Neural progenitor cell (in vitro differentiated cells): ENCODE data around the gene SLC18A3. TPM values are rescaled to one million over a fixed set of nuclear protein-coding genes. Genes with fewer than 3 reads are reported as not detected.

Experiments
- DNase-seq: peaks from one replicate; pipeline ENCODE4 v3.0.0-alpha.2; 2016; ENCODE audit warnings: low spot score
- H2AFZ ChIP-seq: fragments of 200-600 bp; sonication (generic); replicated peaks from 2 replicates; pipeline ENCODE4 v1.6.1; 2016; ENCODE audit warnings: antibody characterized with exemption
- H3F3A ChIP-seq: fragments of 200-600 bp; sonication (generic); 2 replicates; pipeline ENCODE4 v1.6.1; 2016; ENCODE audit warnings: antibody characterized with exemption, low read depth
- H3K27ac ChIP-seq: fragments of 200-600 bp; sonication (generic); 2 replicates; pipeline ENCODE4 v1.5.1; 2016; ENCODE audit warnings: mild to moderate bottlenecking
- H3K27me3 ChIP-seq: fragments of 200-600 bp; sonication (generic); 2 replicates; pipeline ENCODE4 v1.6.1; 2016; ENCODE audit warnings: mild to moderate bottlenecking, moderate library complexity
- H3K36me3 ChIP-seq: fragments of 200-600 bp; sonication (generic); 2 replicates; pipeline ENCODE4 v1.5.1; 2016
- H3K4me1 ChIP-seq: fragments of 200-600 bp; sonication (generic); 2 replicates; pipeline ENCODE4 v1.6.1; 2016; ENCODE audit warnings: mixed run types
- H3K4me2 ChIP-seq: fragments of 200-600 bp; sonication (generic); 2 replicates; pipeline ENCODE4 v1.6.1; 2016
- H3K4me3 ChIP-seq: fragments of 200-600 bp; sonication (generic); 2 replicates; pipeline ENCODE4 v1.5.1; 2016
- H3K79me2 ChIP-seq: fragments of 200-600 bp; sonication (generic); 2 replicates; pipeline ENCODE4 v1.6.1; 2016; ENCODE audit warnings: low read depth
- H3K9ac ChIP-seq: fragments of 200-600 bp; sonication (generic); 2 replicates; pipeline ENCODE4 v1.6.1; 2016
- H3K9me3 ChIP-seq: fragments of 200-600 bp; sonication (generic); 2 replicates; pipeline ENCODE4 v1.5.1; 2016; ENCODE audit warnings: low read depth
- H4K20me1 ChIP-seq: fragments of 200-600 bp; sonication (generic); 2 replicates; pipeline ENCODE4 v1.6.1; 2016; ENCODE audit warnings: low read depth
- H3K27ac Mint-ChIP-seq: 3 replicates; pipeline ENCODE4 v1.8.0; 2021; ENCODE audit warnings: mixed read lengths
- H3K27me3 Mint-ChIP-seq: 2 replicates; pipeline ENCODE4 v1.8.0; 2022; ENCODE audit warnings: low read depth, mild to moderate bottlenecking, inconsistent platforms, moderate library complexity, mixed read lengths; ENCODE audit not compliant: insufficient read depth
- H3K36me3 Mint-ChIP-seq: 3 replicates; pipeline ENCODE4 v1.8.0; 2021; ENCODE audit warnings: mixed read lengths
- H3K4me1 Mint-ChIP-seq: 3 replicates; pipeline ENCODE4 v1.8.0; 2021; ENCODE audit warnings: mixed read lengths
- H3K4me3 Mint-ChIP-seq: 3 replicates; pipeline ENCODE4 v1.8.0; 2021; ENCODE audit warnings: mild to moderate bottlenecking, moderate library complexity, mixed read lengths
- H3K9me3 Mint-ChIP-seq: 3 replicates; pipeline ENCODE4 v1.8.0; 2020; ENCODE audit warnings: mixed read lengths
- EZH2 ChIP-seq: fragments of 200-600 bp; sonication (generic); IDR thresholded peaks from 2 replicates; pipeline ENCODE4 v1.6.1; 2017; ENCODE audit warnings: antibody characterized with exemption, mild to moderate bottlenecking, moderate library complexity
- EZH2phosphoT487 ChIP-seq: fragments of 200-600 bp; sonication (generic); IDR thresholded peaks from 2 replicates; pipeline ENCODE4 v1.6.1; 2017; ENCODE audit warnings: antibody characterized with exemption
- total RNA-seq: library from RNA; depleted of rRNA; stranded (reverse); fragments of >200 nt; gene quantifications from 2 replicates; pipeline ENCODE4 v1.2.3, GENCODE V29; 2015; ENCODE audit warnings: low replicate concordance
- TF ChIP-seq, protein P1 (sequence below): fragments of 200-600 bp; sonication (generic); IDR thresholded peaks from 2 replicates; pipeline ENCODE4 v1.5.1; 2017; ENCODE audit warnings: antibody characterized with exemption, mild to moderate bottlenecking

The SLC18A3 gene
- total RNA-seq, 1 donor from 2014 or later: not detected

DNA sequence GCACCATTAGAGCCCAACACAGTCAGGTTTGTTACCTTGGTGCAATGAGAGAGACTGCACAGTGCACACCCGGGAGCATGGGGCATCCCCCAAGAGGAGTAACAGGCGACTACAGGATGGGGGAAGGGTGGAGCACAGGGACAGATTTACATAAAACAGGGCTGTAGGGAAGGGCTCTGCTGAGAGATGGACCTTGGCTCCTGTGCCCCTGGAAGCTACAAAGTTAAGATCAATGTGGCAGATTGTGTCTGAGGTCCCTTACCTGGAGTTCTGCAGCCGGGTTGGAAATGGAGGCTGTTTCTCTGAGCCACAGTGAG lies 13.7 kb upstream of the SLC18A3 start:
- Mint-ChIP-seq H3K27me3 (peaks cover 14% of the 10 kb centered on the region), H3K4me1 (peaks cover 5% of the 10 kb centered on the region), H3K36me3 (no peaks in the 10 kb centered on the region), H3K4me3 (peak overlapping the region; percentile 10), H3K9me3 (no peaks in the 10 kb centered on the region), H3K27ac (no peak overlapping the region)
- Histone ChIP-seq H3F3A (no peaks in the 10 kb centered on the region), H3K9me3 (no peaks in the 10 kb centered on the region), H3K4me3 (no peak overlapping the region), H3K79me2 (no peaks in the 10 kb centered on the region), H2AFZ (no peak overlapping the region), H3K27ac (no peak overlapping the region), H3K4me2 (no peak overlapping the region), H3K4me1 (no peaks in the 10 kb centered on the region), H3K36me3 (no peaks in the 10 kb centered on the region), H3K27me3 (no peaks in the 10 kb centered on the region), H3K9ac (no peak overlapping the region), H4K20me1 (no peaks in the 10 kb centered on the region)
- no peak for DNase-seq
- TF ChIP-seq, protein P1, sequence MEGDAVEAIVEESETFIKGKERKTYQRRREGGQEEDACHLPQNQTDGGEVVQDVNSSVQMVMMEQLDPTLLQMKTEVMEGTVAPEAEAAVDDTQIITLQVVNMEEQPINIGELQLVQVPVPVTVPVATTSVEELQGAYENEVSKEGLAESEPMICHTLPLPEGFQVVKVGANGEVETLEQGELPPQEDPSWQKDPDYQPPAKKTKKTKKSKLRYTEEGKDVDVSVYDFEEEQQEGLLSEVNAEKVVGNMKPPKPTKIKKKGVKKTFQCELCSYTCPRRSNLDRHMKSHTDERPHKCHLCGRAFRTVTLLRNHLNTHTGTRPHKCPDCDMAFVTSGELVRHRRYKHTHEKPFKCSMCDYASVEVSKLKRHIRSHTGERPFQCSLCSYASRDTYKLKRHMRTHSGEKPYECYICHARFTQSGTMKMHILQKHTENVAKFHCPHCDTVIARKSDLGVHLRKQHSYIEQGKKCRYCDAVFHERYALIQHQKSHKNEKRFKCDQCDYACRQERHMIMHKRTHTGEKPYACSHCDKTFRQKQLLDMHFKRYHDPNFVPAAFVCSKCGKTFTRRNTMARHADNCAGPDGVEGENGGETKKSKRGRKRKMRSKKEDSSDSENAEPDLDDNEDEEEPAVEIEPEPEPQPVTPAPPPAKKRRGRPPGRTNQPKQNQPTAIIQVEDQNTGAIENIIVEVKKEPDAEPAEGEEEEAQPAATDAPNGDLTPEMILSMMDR: no peak
- no peak for TF ChIP-seq EZH2phosphoT487
- TF ChIP-seq EZH2: no peak

DNA sequence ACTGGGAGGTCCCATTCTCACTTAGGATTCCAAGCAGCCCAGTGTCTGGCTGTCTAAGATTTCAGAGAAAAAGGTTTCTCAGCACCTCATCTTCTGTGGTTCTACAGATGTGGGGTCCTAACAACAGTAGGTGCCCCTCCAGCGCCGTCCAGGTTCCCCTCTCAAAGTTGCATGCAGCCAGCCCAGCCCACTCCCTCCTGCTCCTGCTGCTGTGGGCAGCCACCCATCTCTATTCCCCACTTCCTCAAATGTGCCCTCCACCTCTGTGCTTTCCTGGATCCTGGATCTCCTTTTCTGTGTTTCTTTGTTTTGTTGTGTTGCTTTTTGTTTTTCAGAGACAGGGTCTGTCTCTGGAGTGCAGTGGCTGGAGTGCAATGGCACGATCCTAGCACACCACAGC lies 13.3 kb upstream of the SLC18A3 start:
- Histone ChIP-seq H3K4me2 (no peak overlapping the region), H3K9ac (no peak overlapping the region), H3K27me3 (peaks cover under 1% of the 10 kb centered on the region), H3K79me2 (no peaks in the 10 kb centered on the region), H4K20me1 (no peaks in the 10 kb centered on the region), H3K4me3 (no peak overlapping the region), H2AFZ (no peak overlapping the region), H3K4me1 (no peaks in the 10 kb centered on the region), H3K36me3 (no peaks in the 10 kb centered on the region), H3F3A (no peaks in the 10 kb centered on the region), H3K27ac (no peak overlapping the region), H3K9me3 (no peaks in the 10 kb centered on the region)
- Mint-ChIP-seq H3K4me1 (peaks cover 5% of the 10 kb centered on the region), H3K27ac (no peak overlapping the region), H3K4me3 (no peak overlapping the region), H3K9me3 (no peaks in the 10 kb centered on the region), H3K27me3 (peaks cover 14% of the 10 kb centered on the region), H3K36me3 (no peaks in the 10 kb centered on the region)
- no peak for DNase-seq
- no peak for TF ChIP-seq EZH2phosphoT487
- TF ChIP-seq, protein P1: no peak
- TF ChIP-seq EZH2: no peak

DNA sequence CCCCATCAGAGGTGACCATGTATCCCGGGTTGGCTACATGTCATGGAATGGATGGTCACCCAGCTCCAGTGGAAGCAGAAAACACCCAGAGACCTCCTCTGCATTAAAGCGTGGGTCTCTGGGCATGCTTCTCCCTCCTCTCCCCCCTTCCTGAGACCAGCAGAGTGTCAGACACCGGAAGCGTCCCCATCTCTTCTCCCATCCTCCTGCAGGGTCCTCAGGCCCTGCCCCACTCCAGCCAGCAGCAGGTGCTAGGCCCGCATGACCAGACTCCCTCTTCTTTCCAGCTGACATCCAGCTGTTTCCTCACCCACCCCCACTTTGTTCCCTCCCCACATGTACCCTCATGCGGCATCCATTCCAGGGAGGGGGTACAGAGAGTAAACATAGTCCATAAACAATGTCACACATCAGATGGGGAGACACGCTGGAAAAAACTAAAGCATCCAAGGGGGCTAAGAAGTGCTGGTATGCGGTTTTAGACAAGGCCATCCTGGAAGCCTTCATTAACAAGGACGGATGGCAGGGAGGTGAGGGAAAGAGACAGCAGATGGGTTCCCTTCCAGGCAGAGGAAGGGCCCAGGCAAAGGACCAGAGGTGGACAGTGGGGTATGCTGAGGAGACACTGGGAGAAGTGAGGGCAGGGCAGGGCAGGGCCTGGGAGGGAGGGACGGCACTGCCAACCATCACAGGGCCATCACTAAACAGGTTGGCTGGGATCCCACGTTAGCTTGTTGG lies 12.5 kb upstream of the SLC18A3 start:
- Mint-ChIP-seq H3K4me3 (no peak overlapping the region), H3K9me3 (no peaks in the 10 kb centered on the region), H3K4me1 (peaks cover 5% of the 10 kb centered on the region), H3K27ac (no peak overlapping the region), H3K27me3 (peaks cover 15% of the 10 kb centered on the region), H3K36me3 (no peaks in the 10 kb centered on the region)
- Histone ChIP-seq H3F3A (no peaks in the 10 kb centered on the region), H3K4me1 (no peaks in the 10 kb centered on the region), H3K27ac (no peak overlapping the region), H3K4me2 (no peak overlapping the region), H3K27me3 (peaks cover 8% of the 10 kb centered on the region), H3K4me3 (no peak overlapping the region), H4K20me1 (no peaks in the 10 kb centered on the region), H3K79me2 (no peaks in the 10 kb centered on the region), H2AFZ (no peak overlapping the region), H3K36me3 (no peaks in the 10 kb centered on the region), H3K9ac (no peak overlapping the region), H3K9me3 (no peaks in the 10 kb centered on the region)
- no peak for DNase-seq
- TF ChIP-seq EZH2 (no peak), EZH2phosphoT487 (no peak)
- TF ChIP-seq, protein P1: no peak
